Stimulated activated CD8-positive, alpha-beta memory T cell treated with anti-CD3 and anti-CD28 coated beads, Interleukin-7, amount 100 ng/mL, for 24 hours (primary cell): ENCODE results near the gene FYB1.
"Not testable (repeated sequence)": the region's sequence is repeated elsewhere in the genome, so short reads cannot be mapped to it uniquely, and the experiment has no call there.

Experiments
- DNase-seq: peaks from one replicate; pipeline ENCODE4 v3.0.0-alpha.2; 2020; ENCODE audit warnings: low read depth

FYB1 gene, protein sequence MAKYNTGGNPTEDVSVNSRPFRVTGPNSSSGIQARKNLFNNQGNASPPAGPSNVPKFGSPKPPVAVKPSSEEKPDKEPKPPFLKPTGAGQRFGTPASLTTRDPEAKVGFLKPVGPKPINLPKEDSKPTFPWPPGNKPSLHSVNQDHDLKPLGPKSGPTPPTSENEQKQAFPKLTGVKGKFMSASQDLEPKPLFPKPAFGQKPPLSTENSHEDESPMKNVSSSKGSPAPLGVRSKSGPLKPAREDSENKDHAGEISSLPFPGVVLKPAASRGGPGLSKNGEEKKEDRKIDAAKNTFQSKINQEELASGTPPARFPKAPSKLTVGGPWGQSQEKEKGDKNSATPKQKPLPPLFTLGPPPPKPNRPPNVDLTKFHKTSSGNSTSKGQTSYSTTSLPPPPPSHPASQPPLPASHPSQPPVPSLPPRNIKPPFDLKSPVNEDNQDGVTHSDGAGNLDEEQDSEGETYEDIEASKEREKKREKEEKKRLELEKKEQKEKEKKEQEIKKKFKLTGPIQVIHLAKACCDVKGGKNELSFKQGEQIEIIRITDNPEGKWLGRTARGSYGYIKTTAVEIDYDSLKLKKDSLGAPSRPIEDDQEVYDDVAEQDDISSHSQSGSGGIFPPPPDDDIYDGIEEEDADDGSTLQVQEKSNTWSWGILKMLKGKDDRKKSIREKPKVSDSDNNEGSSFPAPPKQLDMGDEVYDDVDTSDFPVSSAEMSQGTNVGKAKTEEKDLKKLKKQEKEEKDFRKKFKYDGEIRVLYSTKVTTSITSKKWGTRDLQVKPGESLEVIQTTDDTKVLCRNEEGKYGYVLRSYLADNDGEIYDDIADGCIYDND

GRCh38 chr5:39219437-39219836 is at the start of gene FYB1:
TSS of gene FYB1 (minus strand) at chr5:39219563. CDS start at chr5:39202960, 16,603 bp downstream.
- no peak for DNase-seq

- DNase-seq, result no peak
Observed at GRCh38 chr5:39267186-39267585, 47.8 kb upstream of the FYB1 start.

DNA sequence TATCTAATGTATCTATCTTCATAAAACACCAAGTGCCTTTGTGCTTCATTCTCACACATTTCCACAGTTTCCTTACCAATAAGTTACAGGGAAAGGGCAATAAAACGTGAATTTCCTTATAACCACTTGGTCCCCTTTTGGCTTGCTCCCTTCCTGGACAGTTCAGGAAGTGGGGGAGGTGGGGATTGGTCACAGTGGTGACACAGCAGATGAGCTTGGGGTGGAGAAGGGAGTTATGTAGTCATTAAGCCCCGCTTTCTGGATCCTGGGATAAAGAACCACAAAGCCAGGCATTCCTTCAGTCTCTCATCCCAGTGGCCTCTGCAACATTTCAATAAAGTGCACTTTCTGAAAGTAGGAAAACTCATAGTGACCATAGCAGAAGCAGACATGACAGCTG is 47.1 kb upstream of the FYB1 start:
- no peak for DNase-seq

- DNase-seq, result no peak
Observed at GRCh38 chr5:39264528-39264927, 45.2 kb upstream of the FYB1 start.

DNA sequence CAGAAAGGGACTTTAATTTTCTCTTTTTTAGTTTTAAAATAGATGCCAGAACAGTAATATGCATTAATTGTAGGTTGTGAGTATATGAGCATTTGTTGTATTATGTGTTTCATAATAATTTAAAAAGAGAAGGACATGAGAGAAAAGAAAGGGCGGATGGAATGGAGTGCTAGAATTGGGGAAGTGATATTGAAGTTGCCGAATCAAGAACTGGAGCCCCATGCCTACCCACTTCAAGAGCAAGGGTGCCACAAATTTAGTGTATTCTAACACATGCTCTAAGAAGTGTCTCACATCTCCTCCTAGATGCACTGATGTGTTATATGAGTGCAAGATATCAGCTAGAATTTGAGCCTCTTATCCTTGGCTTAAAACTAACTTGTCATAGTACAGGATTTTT is 43.6 kb upstream of the FYB1 start:
- no peak for DNase-seq

- DNase-seq, result no peak
Observed at GRCh38 chr5:39260095-39260494, 40.7 kb upstream of the FYB1 start.

GRCh38 chr5:39257554-39257953 is 38.2 kb upstream of the FYB1 start:
- no peak for DNase-seq

DNA sequence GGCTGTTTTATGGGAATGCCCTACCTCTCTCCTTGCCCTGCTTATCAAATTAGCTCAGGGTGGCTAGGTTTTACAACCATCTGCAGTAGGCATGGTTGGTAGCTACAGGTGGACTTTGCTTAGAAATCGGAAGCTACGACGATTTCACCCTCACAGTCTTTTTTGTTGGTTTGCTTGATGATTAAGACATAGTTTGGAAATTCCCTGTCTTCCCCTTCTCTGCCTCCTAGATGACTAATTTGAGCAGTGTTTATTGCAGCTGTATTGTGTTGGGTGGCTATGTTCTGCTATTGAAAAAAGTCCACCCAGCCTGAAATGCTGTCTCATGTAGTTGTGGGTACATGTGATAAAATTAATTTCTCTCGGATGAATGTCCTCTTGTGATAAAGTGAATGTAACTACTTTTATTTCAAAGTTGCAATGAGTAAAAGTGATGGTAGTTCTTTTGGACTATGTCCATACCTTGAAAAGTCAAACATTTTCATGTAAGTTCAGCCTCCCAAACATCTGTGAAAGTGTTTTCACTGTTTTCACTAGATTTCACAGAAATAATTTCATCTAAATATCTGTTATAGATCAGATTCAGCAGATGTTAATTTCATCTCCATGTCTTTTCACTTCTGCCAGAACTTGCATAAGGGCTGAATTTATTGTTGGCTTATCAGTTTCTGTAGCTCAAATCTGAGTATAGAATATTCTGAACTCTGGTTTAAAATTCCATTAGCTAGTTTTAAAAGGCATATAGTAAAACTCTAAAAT is 37.3 kb upstream of the FYB1 start:
- no peak for DNase-seq

- no peak for DNase-seq
Observed at GRCh38 chr5:39255406-39255805, 36.0 kb upstream of the FYB1 start.

GRCh38 chr5:39254671-39255070 is 35.3 kb upstream of the FYB1 start:
- no peak for DNase-seq

GRCh38 chr5:39253196-39253595 is 33.8 kb upstream of the FYB1 start:
- no peak for DNase-seq

DNA sequence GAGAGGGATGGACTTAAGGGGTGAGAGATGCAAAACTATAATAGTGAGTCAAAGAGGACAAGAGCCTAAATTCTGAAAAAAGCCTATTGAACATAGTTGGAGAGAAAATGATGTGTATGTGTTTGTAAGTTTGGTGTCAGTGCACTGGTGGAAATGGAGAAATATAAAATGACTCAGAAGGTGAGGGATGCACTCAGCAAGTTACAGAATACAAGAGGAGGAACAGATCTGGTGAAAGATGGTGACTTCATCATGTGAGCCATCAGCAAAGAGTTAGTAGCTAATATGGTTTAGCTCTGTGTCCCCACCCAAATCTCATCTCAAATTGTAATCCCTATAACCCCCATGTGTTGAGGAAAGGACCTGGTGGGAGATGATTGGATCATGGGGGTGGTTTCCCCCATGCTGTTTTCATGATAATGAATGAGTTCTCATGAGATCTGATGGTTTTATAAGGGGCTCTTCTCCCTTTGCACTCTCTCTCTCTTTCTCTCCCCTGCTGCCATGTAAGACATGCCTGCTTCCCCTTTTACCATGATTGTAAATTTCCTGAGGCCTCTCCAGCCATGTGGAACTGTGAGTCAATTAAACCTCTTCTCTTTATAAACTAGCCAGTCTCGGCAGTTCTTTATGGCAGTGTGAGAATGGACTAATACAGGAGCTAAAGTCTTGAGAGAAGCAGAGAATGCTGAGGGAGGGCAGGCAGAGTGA is 30.4 kb upstream of the FYB1 start:
- no peak for DNase-seq

GRCh38 chr5:39249069-39249468 is 29.7 kb upstream of the FYB1 start:
- DNase-seq, result no peak

DNA sequence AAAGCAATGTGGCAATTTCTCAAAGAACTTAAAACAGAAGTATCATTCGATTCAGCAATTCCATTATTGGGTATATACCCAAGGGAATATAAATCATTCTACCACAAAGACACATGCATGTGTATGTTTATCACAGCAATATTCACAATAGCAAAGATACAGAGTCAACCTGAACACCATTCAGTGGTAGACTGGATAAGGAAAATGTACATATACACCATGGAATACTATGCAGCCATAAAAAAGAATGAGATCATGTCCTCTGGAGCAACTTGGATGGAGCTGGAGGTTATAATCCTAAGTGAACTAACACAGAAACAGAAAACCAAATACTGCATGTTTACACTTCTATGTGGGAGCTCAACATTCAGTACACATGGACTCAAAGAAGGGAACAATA is 21.4 kb upstream of the FYB1 start:
- no peak for DNase-seq

GRCh38 chr5:39238366-39239105 is 19.2 kb upstream of the FYB1 start:
- no peak for DNase-seq

GRCh38 chr5:39236718-39237117 is 17.4 kb upstream of the FYB1 start:
- DNase-seq, result no peak

DNA sequence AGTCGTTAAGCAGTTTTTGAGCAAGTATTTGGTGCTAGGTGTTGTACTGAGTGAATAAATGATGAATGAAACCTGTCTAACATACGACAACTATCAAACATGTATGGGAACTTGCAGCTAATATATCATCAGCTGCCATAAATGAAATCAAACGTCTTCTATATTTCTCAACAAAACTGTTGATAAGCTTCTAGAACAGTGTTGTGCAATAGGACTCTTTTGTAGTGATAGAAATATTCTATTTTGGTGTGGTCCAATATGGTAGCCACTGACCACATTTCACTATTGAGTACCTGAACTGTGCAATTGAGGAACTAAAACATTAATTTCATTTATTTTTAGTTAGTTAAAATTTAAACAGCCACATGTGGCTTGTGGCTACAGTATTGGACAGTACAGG is 16.3 kb upstream of the FYB1 start:
- no peak for DNase-seq

- not testable (repeated sequence) for DNase-seq
Observed at GRCh38 chr5:39234494-39234893, 15.1 kb upstream of the FYB1 start.

- no peak for DNase-seq
Observed at GRCh38 chr5:39233783-39234182, 14.4 kb upstream of the FYB1 start.

DNA sequence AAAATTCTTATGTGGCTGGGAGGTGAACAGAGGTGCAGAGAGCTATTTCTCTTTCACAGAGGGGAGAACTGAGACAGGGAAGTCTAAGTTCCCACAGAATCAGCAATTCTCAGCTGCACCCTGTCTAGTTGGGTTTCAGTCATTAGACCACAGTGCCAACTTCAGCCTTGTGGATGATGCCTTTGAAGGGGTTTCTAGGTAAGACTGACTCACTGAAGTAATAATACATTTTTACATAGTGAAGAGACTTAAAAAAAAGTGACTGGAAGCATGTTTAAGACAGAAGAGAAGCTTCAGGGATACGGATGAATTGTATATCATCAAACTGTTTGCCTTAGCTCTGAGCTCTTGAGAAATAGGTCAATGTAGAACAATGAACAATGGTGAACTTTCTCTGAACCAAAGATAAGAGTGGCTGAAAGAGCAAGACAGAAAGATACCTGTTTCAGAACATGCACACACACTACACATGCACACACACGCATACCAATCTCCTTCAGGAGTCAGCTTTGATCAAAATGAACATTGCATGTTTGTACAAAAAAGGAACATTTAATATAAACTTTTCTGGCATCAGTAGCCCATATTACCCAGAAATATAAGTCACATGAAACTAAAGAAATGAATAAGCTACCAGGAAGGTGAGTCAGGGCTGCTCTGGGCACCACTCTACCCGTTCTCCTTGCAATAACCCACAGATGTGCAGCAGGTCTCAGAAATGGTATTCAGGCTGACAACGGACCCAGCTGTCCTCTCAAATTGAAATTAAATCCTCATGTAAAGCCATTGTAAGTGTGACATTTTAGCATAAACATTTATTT is 12.6 kb upstream of the FYB1 start:
- no peak for DNase-seq
